Measurements from ENCODE around the gene CLTCL1. TPM values are rescaled to one million over a fixed set of nuclear protein-coding genes. Genes with fewer than 3 reads are reported as not detected.
"Not testable (repeated sequence)": the region's sequence is repeated elsewhere in the genome, so short reads cannot be mapped to it uniquely, and the experiment has no call there.

Gene CLTCL1
- total RNA-seq, 2 experiments from 2014 or later, result 0.68 to 1.2 TPM

- DNase-seq; H3K9me3 Mint-ChIP-seq (ENCODE audit: low read depth); H3K36me3 Mint-ChIP-seq; H3K4me1 Mint-ChIP-seq; H3K4me3 Mint-ChIP-seq; ATAC-seq; H3K27ac Mint-ChIP-seq: not testable (repeated sequence)
- CTCF ChIA-PET, result interaction anchor here (1.5 kb wide), 1 partner anchor 14 kb away, joined by 3 read pairs; the partner anchor contains the start of gene ESS2
- peaks cover 14% of the 10 kb centered on the region for H3K27me3 Mint-ChIP-seq
Observed at GRCh38 chr22:19158649-19159048, 132.9 kb downstream of the CLTCL1 start.

- CTCF ChIA-PET, result interaction anchor here (4.1 kb wide), 1 partner anchor 11 kb away, joined by 17 read pairs; the partner anchor contains the start of gene ESS2
- not testable (repeated sequence) for H3K4me1 Mint-ChIP-seq, DNase-seq
Observed at GRCh38 chr22:19156109-19156508, 135.4 kb downstream of the CLTCL1 start.

GRCh38 chr22:19152942-19153883 lies 138.3 kb downstream of the CLTCL1 start:
- CTCF ChIA-PET, result interaction anchor here (4.1 kb wide), 1 partner anchor 9 kb away, joined by 17 read pairs; the partner anchor contains the start of gene ESS2
- H3K9me3 Mint-ChIP-seq (ENCODE audit: low read depth), result no peaks in the 10 kb centered on the region
- no peak overlapping the region for H3K4me3 Mint-ChIP-seq
- H3K27ac Mint-ChIP-seq, result no peak overlapping the region
- peaks cover 3% of the 10 kb centered on the region for H3K36me3 Mint-ChIP-seq
- DNase-seq (no peak), ATAC-seq (no peak)
- peaks cover 4% of the 10 kb centered on the region for H3K4me1 Mint-ChIP-seq
- peaks cover 46% of the 10 kb centered on the region for H3K27me3 Mint-ChIP-seq

More at GRCh38 chr22:19156109-19156508, 135.4 kb downstream of the CLTCL1 start:
- peaks cover 34% of the 10 kb centered on the region for H3K27me3 Mint-ChIP-seq
- not testable (repeated sequence) for H3K9me3 Mint-ChIP-seq (ENCODE audit: low read depth); ATAC-seq; H3K36me3 Mint-ChIP-seq; H3K27ac Mint-ChIP-seq; H3K4me3 Mint-ChIP-seq

- peaks cover 61% of the 10 kb centered on the region for H3K27me3 Mint-ChIP-seq
- CTCF ChIA-PET, result no interaction called here
Observed at GRCh38 chr22:19151329-19152191, 140.0 kb downstream of the CLTCL1 start.

GRCh38 chr22:19150482-19151328 lies 140.8 kb downstream of the CLTCL1 start:
- H3K27me3 Mint-ChIP-seq, result peaks cover 56% of the 10 kb centered on the region
- ATAC-seq (no peak), DNase-seq (no peak)
- H3K9me3 Mint-ChIP-seq (ENCODE audit: low read depth), result no peaks in the 10 kb centered on the region
- peaks cover 3% of the 10 kb centered on the region for H3K36me3 Mint-ChIP-seq
- no peak overlapping the region for H3K27ac Mint-ChIP-seq
- H3K4me3 Mint-ChIP-seq, result peak overlapping the region; percentile 12
- peaks cover 4% of the 10 kb centered on the region for H3K4me1 Mint-ChIP-seq
- CTCF ChIA-PET, result no interaction called here

More at GRCh38 chr22:19151329-19152191, 140.0 kb downstream of the CLTCL1 start:
- ATAC-seq (no peak), DNase-seq (no peak)
- Mint-ChIP-seq H3K4me1 (peaks cover 4% of the 10 kb centered on the region), H3K4me3 (no peak overlapping the region), H3K36me3 (peaks cover 3% of the 10 kb centered on the region), H3K9me3 (ENCODE audit: low read depth) (no peaks in the 10 kb centered on the region), H3K27ac (no peak overlapping the region)

GRCh38 chr22:19149991-19150390 lies 141.5 kb downstream of the CLTCL1 start, which contains the start of gene GSC2:
GSC2 (minus strand) TSS chr22:19150292; CDS start chr22:19150283, 9 bp downstream.
- peaks cover 4% of the 10 kb centered on the region for H3K4me1 Mint-ChIP-seq
- H3K36me3 Mint-ChIP-seq, result peaks cover 3% of the 10 kb centered on the region
- peaks cover 56% of the 10 kb centered on the region for H3K27me3 Mint-ChIP-seq

GRCh38 chr22:19149047-19149883 lies 142.3 kb downstream of the CLTCL1 start:
- Mint-ChIP-seq H3K4me1 (peaks cover 9% of the 10 kb centered on the region), H3K36me3 (peaks cover 3% of the 10 kb centered on the region), H3K9me3 (ENCODE audit: low read depth) (no peaks in the 10 kb centered on the region), H3K27ac (no peak overlapping the region), H3K27me3 (peaks cover 56% of the 10 kb centered on the region), H3K4me3 (peak overlapping the region; percentile 35)
- peak; percentile 65 for DNase-seq
- CTCF ChIA-PET, result no interaction called here
- peak; percentile 38 for ATAC-seq

More at GRCh38 chr22:19149991-19150390, 141.5 kb downstream of the CLTCL1 start, which contains the start of gene GSC2:
- no peak within 1 kb of the TSS for H3K27ac Mint-ChIP-seq
- no peak for ATAC-seq
- no peaks in the 10 kb centered on the region for H3K9me3 Mint-ChIP-seq (ENCODE audit: low read depth)
- DNase-seq, result no peak
- H3K4me3 Mint-ChIP-seq, result peak within 1 kb of the TSS; percentile 35
- CTCF ChIA-PET, result no interaction called here

GRCh38 chr22:19148417-19149046 lies 143.0 kb downstream of the CLTCL1 start:
- CTCF ChIA-PET, result no interaction called here
- Mint-ChIP-seq H3K4me3 (no peak overlapping the region), H3K27me3 (peaks cover 52% of the 10 kb centered on the region), H3K4me1 (peaks cover 15% of the 10 kb centered on the region), H3K27ac (no peak overlapping the region), H3K36me3 (peaks cover 5% of the 10 kb centered on the region), H3K9me3 (ENCODE audit: low read depth) (no peaks in the 10 kb centered on the region)
- no peak for DNase-seq
- no peak for ATAC-seq

- H3K4me3 Mint-ChIP-seq, result no peak overlapping the region
- peaks cover 5% of the 10 kb centered on the region for H3K36me3 Mint-ChIP-seq
- CTCF ChIA-PET, result interaction anchor here (1.1 to 3.7 kb wide), 2 partner anchors 32 to 483 kb away, joined by 5 to 17 read pairs; partner anchors contain the start of gene SLC25A1
- ATAC-seq, result no peak
- H3K9me3 Mint-ChIP-seq (ENCODE audit: low read depth), result no peaks in the 10 kb centered on the region
- peaks cover 23% of the 10 kb centered on the region for H3K4me1 Mint-ChIP-seq
- H3K27me3 Mint-ChIP-seq, result peaks cover 44% of the 10 kb centered on the region
- DNase-seq, result no peak
- no peak overlapping the region for H3K27ac Mint-ChIP-seq
Observed at GRCh38 chr22:19147195-19147780, 144.2 kb downstream of the CLTCL1 start.

GRCh38 chr22:19146215-19146968 lies 145.1 kb downstream of the CLTCL1 start:
- H3K4me1 Mint-ChIP-seq, result peaks cover 23% of the 10 kb centered on the region
- H3K27me3 Mint-ChIP-seq, result peaks cover 36% of the 10 kb centered on the region
- no peak overlapping the region for H3K4me3 Mint-ChIP-seq
- ATAC-seq (no peak), DNase-seq (no peak)
- H3K9me3 Mint-ChIP-seq (ENCODE audit: low read depth), result no peaks in the 10 kb centered on the region
- peaks cover 3% of the 10 kb centered on the region for H3K36me3 Mint-ChIP-seq
- H3K27ac Mint-ChIP-seq, result no peak overlapping the region
- CTCF ChIA-PET, result interaction anchor here (1.1 to 3.7 kb wide), 4 partner anchors 8 to 483 kb away, joined by 5 to 17 read pairs (median 11); partner anchors contain the start of gene SLC25A1
